GM04503 (cell line): Measurements from ENCODE around the gene METAP1D.

Experiments used
- DNase-seq: peaks from one replicate; pipeline ENCODE4 v3.0.0-alpha.2; 2012; ENCODE audit warnings: low read depth

METAP1D gene

DNA sequence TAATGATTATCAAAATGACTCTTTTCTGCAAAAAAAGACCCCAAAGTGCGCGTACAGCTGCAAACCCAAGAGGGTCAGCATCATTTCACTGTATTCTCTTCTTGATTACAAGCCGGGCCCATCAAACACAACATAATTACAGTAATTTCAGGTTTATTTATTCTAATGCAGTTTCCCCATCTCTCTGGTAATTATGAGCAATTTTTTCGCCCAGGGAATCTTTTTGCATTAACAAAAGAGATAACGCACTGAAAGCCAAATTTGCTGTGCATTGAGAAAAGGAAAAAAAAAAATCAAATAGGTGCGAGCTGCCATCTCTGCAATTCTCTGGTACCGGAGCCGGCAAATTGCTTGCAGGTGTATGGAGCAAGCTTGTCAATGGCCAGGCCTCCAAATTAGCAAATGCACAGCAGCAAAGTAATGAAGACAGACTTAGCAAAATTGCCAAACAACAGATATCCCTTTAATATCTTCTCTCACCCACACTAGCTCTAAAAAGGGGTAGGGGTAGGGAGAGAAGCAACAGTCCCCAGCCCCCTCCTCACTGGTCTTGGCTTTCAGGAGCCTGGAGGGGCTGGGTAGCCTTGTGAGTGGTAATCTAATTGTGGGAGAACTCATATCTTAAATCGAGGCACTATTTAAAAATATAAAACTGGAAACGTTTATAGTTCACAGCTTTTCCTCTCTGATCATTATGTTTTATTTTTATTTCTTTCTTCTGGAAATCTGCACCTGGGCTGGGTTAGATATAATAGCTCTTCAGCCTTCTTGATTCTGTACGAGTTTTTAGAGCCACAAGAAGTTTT is 92.2 kb downstream of the METAP1D start:
- DNase-seq, result no peak

DNA sequence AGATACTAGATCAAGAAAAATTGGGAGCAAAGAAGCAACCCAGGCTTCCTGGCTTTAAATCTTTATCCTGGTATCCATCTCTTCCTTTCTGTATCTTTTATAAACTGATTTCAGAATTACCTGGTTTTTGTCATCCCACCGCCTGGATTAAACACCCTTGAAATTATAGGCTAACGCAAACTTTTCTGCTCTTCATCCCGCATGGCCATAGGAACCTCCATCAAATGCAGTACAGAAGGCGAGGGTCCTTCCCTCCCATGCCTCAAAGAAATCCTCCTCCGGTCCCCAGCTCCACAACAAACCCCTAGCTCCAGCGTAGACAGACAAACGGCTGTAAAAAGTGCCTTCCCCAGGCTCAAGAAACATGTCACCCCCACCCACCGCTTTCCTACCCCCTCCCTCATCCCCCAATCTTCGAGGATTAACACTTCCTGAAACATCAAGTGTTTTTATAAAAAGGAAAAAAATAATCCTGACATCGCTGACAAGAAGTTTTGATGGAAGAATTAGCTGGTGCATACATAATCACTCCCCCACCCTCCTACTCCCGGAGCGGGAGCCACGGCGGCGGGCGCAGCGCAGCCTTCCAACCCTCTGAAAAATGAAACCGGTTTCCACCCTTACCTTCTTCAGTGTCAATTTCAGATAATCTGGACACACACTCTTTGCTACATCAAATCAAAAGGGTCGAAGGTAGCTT is 93.1 kb downstream of the METAP1D start:
- DNase-seq, result no peak

DNA sequence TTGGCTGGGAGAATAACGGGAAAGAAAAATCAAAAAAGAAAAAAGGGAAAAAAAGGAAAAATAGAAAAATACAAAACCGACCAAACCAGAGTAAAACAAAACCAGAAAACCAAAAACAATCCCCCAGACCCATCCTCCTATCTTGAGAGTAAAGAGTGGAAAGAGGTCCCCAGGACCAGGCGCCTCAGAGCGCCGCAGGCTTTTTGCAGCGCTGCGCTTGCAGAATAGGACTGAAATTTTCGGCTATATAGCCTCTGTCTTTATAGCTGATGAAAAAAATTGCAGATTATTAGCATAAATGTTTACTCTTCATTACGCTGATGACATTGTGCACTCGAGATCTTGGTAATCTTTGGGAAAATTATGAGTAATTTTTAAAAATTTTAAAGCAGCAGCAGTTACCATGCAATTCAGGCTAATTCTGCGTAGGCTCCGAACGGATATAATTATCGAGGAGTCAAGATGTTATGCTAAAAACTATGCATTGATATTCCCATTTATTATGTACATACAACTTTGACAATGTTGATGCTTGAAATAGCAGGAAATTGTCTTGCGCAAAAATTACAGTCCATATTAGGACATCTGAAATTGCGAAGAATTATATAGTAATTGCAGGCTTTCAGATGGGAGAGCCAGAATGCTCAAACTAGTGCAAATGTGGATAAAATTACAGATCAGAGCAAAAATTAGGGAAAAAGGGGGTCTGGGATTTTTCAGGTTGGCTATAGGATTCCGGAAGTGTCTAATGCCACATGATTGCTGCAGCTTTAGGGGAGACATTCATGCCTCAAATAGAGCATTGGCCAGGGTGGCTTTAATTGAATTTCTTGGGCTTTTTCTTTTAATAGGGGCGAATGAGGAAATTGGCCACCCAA is 93.9 kb downstream of the METAP1D start:
- DNase-seq, result no peak

DNA sequence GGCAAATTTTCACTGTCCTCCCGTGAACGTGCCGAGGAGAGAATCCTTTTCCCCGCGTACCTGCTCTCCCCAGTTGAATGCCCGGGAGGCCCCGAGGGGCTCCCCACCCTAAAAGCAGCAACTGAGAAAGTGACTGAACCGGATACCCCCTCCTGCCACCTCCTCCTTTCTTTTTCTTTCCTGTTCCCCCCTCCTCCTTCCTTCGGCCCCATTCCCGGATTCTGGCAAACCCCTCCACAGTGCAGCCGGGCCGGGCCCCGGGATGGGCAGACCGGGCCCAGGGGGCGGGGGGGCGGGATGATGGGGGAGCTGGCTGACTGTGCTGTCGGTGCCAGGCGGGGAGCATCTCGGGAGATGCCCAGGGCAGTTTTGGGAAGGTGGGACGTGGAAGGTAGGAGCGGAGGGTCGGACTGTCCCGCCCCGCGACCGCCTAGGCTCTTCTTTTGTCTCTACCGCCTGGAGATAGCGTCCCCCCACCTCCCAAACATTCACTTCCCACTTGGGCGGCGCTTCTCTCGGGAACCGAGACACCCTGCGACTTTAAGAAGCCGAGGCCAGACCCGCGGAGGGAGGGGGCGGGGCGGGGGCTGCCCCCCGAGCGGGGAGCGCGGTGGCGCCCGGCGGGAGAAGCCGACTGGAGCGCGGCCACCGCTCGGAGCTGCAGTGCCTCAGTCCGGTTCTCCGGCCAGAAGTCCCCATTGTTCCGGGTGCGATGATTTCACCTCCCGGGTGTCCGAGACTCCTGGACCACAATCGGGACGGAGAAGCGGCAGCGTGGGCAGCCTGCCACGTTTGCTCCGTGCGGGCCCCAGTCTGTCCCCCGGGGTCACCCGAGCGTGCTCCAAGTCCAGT is 94.8 kb downstream of the METAP1D start:
- no peak for DNase-seq

DNA sequence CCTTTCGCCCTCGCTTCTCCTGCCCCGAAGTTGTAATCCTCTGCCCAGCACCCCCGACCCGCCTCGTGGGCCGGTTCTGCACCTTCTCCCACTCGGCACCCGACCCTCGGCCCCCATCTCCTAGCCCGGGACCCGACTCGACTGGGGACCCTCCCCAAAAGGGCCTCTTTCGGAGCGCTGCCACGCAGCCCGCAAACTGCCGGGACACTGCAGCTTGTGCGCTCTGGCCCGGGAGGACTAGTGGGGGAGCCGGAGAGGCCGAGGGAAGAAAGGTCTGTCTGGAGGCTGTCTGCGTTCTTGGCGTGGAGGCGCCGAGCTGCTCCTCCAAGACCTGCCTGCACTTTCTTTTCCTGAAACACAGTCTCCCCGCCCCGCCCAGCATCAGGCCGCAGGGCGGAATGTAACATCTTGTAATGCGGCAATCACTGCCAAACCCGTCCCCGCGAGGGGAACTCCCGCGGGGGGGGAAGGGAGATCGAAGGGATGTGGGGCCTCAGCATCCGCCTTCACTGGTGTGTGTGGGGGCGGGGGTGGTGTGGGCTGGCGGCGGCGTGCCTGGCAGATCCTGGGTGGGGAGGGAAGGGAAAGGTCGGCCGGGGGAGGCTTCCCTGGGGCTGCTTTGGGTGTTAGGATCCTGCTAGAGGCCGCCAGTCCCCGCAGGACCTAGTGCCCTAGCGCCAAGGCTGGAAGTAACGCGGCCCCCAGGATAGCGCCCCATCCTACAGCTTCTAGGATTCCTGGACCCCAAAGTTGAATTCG is 95.6 kb downstream of the METAP1D start:
- peak; percentile 81 for DNase-seq

DNA sequence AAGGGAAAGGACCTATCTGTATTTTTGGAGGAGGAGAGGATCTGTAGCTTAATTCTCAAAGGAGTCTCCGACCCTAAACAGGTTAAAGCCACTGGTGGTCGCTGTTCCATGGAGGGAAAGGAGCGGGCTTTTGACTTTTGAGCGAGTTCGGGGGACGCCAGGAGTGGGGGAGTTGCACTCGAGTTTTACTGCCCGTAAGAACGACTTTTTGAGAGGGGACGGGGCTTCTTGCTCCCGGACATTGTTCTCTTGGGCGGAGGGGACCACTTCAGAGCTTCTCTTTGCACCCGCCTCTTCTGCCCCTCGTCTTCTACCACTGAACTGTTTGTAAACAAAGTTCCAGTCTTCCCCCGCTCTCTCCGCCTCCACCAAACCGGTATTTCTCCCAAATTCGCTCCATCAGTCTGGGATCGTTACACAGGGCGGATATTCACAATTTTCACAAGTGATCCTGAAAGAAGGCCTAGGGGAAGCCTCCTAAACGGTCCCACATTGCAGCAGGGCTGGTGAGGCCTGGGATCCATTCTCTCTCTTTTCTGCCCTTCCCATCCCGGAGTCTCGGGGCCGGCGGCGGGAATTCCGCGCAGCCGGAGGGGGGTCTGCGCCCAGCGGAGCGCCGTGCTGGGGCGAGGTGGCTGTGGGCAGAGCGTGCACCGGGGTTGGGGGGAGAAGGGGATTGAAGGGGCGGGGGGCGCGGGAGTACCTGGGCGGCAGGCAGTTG is 96.3 kb downstream of the METAP1D start:
- DNase-seq, result no peak

DNA sequence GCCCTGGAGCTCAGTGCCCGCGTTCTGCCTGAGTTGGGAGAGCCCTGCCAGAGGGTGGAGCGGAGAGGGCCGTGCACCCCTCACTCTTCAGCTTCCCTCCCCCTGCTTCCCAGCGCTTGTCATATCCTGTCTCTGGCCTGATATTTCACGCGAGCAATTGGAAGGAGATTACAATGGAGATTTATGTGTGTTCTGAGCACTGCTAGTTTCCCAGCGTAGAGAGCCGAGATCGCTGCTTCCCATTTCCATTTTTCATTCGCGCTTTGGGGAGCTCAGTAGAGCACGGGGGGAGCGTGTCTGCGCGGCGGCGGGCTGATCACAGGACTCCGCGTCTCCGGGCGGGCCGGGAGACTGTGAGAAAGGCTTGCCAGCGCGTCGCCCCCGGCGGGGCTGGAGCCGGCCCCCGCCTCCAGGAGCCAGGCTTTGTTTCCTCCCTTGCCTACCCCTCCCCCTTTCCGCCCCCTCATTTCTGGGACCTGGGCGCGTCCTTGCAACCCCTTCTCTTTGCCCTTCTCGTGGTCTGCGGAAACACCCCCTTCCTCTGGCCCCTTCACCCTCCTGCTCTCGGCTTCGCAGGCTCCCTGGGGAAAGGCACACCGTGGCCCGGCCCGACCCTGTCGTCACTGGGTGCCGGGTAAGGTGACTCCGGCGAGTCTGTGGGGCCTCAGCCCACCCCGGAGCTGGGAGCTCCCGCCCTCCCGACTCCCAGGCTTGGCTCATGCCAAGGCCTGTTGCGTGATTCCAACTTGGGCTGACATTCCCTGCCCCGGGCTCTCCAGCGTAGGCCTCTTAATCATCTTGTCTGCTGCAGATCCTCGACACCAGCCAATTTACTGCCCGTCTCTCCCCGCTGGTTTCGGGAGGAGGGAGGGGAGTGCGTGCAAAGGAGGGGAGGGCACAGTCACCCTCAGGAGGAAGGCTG is 97.1 kb downstream of the METAP1D start:
- peak; percentile 74 for DNase-seq

DNA sequence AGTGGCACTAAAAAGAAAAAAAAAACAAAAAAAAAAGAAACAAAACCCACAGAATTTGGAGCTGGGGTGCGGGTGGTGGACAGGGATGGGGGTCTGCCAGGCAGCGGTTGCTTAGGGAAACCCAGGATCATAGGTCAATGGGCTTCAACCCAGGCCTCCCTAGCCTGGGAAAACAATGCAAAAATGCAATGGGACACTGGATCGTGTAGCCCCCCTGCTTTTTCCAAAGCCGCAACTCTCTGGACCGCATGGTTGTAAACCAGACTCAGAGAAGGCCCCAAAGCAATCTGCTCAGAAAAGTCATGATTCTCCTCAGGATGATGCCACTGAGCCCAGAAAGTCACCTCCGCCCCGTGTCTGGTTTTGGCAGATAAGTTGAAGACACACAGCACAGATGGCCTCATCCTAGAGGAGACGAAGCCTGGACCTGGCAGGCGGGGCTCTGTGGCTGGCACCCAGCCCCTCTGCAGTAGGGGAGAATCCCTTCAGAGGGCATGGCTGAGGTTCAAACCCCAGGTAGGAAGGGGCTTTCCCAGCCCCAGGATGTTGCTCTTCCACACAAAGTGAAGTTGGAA is 97.9 kb downstream of the METAP1D start:
- DNase-seq, result no peak

DNA sequence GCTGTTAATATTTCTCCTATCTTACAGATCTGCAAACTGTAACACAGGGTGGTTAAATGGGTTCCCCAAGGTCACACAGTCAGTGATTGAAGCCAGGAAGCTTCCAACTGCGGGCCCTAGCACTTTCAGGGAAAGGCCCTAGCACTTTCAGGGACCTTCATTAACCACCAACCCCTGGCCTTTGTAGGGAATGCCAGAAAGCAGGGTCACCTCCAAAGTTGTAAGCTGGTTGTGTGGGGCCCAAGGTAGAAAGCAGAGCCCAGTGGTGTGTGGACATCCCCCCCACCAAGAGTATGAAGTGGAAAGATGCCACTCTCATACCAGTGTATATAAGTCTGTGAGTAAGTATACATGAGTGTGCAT is 98.5 kb downstream of the METAP1D start:
- DNase-seq, result no peak

DNA sequence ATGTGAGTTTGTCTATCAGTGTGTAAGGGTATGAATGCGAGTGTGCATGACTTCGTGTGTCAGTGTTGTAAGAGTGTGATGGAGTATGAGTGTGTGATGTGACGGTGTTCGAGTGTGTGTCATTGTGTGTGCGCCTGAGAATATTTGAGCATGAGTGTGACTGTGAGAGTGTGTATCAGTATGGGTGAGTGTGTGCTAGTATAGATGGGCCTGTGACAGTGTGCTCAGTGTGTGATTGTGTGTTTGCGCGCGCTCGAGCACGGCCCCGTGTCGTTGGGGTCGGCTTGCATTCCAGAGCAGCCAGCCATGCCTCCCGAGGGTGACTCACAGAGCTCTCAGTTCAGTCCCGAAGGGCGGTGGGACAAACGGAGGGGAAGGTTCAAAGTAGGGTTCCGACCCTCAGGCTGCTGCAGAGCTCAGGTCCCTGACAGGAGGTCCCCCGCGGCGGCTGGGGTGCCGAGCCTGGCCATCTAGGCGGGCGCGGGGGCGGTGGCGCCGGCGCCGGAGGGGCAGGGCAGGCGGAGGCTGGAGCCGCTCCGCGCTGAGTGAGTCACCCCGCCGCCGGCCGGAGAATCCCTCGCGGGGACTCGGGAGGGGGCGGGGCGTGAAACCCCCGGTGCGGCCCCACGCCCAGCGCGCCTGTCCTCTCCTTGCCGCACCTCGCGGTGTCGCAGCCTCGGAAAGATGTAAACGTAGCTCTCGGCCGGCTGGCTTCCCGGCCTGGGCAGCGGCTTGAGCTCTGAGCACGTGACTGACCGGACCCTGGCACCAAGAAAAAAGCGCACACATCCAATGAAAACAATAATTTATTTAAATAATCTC is 99.1 kb downstream of the METAP1D start:
- no peak for DNase-seq

DNA sequence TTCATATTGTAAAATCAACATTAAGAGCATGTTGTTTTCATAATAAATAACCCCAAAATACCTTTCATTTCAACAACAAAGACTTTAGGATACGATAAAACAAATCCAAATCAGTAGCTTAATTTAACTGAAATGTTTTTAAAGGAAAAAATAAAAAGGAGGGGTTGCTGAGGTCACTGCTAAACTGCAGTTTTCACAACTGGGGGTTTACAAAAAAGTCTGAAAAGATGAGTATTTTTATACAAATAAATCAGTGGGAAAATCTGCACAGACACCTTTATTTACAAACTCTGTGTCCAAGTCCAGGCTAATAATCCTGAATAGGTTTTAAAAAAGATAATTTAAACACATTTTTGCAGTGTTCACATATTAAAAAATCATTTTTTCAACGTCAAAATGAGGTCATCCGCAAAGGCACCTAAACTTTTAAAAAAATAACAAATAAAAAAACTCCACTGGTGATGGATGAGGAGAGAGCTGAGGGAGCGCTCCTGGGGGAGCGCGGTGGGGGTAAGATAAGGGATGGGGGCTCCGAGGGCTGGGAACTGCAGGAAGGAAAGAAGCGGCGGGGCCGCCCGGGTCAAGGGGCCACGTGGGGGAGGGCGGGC is 99.8 kb downstream of the METAP1D start:
- no peak for DNase-seq

DNA sequence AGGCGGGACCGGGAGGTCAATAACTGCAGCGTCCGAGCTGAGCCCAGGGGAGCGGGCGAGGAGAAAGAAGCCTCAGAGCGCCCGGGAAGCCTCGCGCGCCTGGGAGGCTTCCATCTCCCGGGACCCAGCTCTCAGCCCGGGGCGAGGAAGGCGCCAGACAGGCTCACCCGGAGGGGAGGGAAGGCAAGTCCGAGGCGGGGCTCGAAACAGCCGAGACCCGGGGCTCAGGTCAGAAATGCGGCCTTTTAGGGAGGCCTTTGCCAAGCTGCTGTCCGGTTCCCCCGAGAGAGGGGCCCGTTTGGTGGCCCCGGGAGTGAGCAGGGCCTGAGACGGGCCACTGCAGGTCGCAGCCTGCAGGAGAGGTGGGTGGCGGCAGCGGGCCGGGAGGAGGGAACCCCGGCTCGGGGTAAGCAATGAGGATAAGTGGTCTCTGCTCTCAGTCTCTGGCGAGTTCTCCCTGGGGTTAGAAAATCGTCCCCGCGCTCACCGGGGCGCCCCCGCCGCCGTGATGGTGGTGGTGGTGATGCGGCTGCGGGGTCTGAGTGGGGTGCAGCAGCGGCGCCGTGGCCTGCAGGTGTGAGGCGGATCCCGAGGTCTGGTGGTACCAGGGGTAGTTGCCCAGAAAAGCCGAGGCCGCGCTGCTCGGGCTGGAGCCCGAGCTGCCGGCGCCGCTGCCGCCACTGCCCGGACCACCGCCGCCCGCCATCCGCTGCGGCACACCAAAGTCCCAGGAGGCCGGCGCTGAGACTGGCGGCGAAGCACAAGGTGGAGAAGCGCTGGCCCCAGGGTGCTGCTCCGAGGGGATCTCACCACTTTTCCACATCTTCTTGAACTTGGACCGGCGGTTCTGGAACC is 100.6 kb downstream of the METAP1D start:
- DNase-seq, result no peak

DNA sequence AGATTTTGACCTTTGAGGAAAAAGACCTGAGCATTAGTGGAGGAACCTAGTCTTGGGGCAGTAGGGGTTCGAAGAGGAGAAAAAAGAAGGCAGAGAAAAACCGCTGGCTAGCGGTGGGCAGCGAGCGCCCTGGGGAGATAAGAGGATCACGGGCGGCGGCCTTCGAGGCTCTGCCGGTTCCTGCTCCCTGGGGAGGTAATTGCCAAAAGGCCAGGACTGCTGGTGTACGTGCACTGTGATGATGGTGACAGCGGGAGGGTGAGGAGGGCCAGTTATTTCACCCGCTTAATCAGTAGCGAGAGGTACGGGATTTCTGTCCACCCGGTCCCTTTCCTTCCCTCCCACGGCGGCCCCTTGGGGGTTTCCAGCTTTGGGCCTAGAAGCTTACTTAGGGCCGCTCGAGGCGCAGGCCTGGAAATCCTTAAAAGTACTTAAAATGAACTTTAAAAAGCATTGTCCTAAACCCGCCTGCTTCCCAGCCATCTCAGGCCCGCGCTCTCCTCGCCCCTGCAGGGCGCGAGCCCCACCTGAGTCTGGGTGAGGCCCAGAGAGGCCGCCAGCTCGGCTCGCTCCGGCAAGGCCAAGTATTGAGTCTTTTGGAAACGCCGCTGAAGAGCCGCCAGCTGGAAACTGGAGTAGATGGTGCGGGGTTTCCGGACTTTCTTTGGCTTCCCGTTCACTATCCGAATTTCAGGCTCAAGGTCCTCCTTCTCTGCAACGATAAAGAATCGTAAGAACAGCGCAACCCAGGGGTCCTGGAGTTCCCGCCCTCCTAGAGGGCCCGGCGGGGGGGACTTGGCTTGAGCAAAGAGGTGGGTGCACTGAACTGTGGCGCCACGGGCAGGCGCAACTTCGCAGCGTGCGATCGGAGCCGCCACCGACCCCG is 101.4 kb downstream of the METAP1D start:
- DNase-seq, result no peak

DNA sequence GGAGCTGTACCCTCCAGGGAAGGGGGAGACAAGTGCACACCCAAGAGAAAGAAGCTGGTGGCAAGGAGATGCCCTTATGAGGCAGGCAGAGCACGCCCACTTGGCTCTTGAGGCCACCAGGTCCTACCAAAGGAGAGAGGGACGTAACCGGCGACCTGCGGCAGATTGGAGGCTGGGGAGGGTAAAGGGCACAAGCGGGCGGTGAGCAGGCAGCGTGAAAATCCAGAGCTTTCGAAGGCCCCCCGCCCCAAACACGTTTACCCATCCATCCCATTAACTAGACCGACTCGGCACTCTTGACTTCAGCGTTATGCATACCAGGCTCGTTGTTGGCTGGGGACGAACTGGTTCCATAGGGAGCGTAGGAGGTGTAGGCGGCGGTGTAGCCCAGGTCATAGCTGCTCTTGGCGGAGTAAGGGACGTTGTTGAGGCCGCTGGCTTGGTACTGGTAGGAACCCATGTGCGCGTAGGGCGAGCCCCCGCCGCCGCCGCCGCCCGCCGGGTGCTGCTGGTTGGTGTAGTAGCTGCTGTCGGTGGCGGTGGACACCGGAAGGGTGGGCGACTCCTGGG is 102.2 kb downstream of the METAP1D start:
- DNase-seq, result no peak
